Parathyroid adenoma (tissue), 2 donors: ENCODE data around the gene NENF.

Experiments
- H2AFZ ChIP-seq: fragments of 300-600 bp; sonication (generic); one replicate; pipeline ENCODE4 v1.7.0; 2017; ENCODE audit warnings: antibody characterized with exemption, mild to moderate bottlenecking
- H3K27ac ChIP-seq: fragments of 300-600 bp; sonication (generic); one replicate; pipeline ENCODE4 v1.7.0; 2017
- H3K27me3 ChIP-seq: fragments of 300-600 bp; sonication (generic); one replicate; pipeline ENCODE4 v1.7.0; 2017; ENCODE audit warnings: low read length; ENCODE audit not compliant: control insufficient read depth, insufficient read depth
- H3K36me3 ChIP-seq: fragments of 300-600 bp; sonication (generic); one replicate; pipeline ENCODE4 v1.7.0; 2017; ENCODE audit warnings: low read length; ENCODE audit not compliant: control insufficient read depth, insufficient read depth
- H3K4me1 ChIP-seq: fragments of 300-600 bp; sonication (generic); one replicate; pipeline ENCODE4 v1.7.0; 2017; ENCODE audit warnings: control low read depth
- H3K4me2 ChIP-seq: fragments of 300-600 bp; sonication (generic); one replicate; pipeline ENCODE4 v1.7.0; 2017; ENCODE audit warnings: low read length
- H3K4me3 ChIP-seq: fragments of 300-600 bp; sonication (generic); one replicate; pipeline ENCODE4 v1.7.0; 2017; ENCODE audit warnings: low read depth, low read length
- H3K79me2 ChIP-seq: fragments of 300-600 bp; sonication (generic); one replicate; pipeline ENCODE4 v1.7.0; 2017; ENCODE audit warnings: control low read depth
- H3K9ac ChIP-seq: fragments of 300-600 bp; sonication (generic); one replicate; pipeline ENCODE4 v1.7.0; 2017; ENCODE audit warnings: mild to moderate bottlenecking
- H3K9me3 ChIP-seq: fragments of 300-600 bp; sonication (generic); one replicate; pipeline ENCODE4 v1.7.0; 2017; ENCODE audit warnings: low read length; ENCODE audit not compliant: control insufficient read depth
- TF ChIP-seq, protein P1 (sequence below): fragments of 300-600 bp; sonication (generic); IDR thresholded peaks from one replicate; pipeline ENCODE4 v1.7.0; 2017; ENCODE audit warnings: antibody characterized with exemption, mild to moderate bottlenecking
- donor health status: primary hyperparathyroidism.

Gene NENF

DNA sequence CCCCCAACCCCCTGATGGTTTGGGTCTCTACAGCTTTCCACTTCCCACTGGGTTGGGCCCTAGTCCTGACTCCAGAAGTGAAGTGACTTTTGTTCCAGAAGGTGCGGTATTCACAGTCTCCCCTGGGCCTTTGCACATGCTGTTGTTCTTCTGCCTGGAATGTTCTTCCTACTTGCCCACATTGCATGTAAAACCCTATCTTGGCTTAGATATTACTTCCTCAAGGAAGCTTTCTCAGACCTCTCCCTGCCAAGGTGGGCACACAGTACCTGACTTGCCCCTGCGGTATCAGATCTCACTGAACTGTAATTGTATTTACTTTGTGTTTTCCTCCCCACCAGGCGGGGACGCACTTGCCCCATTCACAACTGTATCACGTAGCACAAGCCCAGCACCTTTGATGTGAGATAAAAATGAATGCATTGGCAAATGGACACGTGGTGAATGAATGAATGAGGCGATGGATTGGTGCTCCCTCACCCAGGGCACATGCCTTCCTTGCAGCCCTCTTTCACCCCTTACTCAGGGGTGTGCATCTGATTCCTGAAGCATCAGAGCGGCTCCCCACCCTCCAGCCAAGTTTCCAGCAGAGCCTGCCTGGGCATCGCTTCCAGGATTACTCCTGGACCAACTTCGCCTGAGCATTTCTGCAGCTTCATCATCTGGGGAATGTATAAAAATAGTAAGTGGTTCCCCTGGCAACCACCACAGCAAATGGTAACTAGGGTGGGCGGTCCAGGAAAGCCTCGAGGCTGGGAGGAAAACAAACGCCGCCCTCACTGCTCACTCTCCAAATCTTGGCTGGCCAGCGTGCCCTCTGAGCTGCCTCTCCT, 19.8 kb downstream of the NENF start:
- no peak overlapping the region for H3K27ac ChIP-seq
- no peak overlapping the region for H2AFZ ChIP-seq
- no peaks in the 10 kb centered on the region for H3K9me3 ChIP-seq
- TF ChIP-seq, protein P1, sequence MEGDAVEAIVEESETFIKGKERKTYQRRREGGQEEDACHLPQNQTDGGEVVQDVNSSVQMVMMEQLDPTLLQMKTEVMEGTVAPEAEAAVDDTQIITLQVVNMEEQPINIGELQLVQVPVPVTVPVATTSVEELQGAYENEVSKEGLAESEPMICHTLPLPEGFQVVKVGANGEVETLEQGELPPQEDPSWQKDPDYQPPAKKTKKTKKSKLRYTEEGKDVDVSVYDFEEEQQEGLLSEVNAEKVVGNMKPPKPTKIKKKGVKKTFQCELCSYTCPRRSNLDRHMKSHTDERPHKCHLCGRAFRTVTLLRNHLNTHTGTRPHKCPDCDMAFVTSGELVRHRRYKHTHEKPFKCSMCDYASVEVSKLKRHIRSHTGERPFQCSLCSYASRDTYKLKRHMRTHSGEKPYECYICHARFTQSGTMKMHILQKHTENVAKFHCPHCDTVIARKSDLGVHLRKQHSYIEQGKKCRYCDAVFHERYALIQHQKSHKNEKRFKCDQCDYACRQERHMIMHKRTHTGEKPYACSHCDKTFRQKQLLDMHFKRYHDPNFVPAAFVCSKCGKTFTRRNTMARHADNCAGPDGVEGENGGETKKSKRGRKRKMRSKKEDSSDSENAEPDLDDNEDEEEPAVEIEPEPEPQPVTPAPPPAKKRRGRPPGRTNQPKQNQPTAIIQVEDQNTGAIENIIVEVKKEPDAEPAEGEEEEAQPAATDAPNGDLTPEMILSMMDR: no peak
- no peak overlapping the region for H3K4me3 ChIP-seq
- no peak overlapping the region for H3K9ac ChIP-seq
- H3K4me2 ChIP-seq: no peak overlapping the region
- H3K36me3 ChIP-seq: no peaks in the 10 kb centered on the region
- no peaks in the 10 kb centered on the region for H3K27me3 ChIP-seq
- H3K79me2 ChIP-seq: no peaks in the 10 kb centered on the region
- no peaks in the 10 kb centered on the region for H3K4me1 ChIP-seq

DNA sequence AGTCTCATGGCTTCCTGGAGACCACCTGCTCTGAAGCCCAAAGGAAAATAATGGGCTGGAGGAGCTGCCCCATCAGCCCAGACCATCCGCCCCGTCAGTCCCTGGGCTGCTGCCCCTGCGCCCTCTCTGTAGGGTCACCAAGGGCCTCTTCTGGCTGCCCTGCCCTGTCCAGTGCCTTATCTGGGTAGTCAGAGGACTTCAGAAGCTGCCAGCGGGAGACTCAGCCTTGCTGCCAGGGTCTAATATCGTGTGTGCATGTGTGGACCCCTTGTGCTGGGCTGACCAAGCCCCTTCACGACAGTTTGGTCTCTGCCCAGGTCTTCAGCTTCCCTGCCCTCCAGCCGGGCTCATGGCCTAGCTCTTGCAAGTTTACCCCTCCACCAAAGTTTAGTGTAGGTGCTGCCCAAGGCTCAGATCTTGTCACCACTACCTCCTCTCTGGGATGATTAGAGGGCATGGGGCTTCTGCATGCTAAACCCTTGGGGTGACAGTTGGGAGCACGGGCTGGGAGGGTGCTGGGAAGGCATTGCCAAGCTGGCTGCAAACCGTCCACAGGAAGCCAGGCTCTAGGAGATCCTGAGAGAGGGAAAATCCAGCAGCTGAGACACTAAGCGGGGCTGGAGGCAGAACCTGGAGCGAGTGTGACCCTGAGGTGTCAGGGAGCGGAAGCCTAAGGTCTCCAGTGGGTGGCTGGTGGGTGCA, 20.6 kb downstream of the NENF start:
- Histone ChIP-seq H3K79me2 (no peaks in the 10 kb centered on the region), H2AFZ (no peak overlapping the region), H3K4me1 (no peaks in the 10 kb centered on the region), H3K9me3 (no peaks in the 10 kb centered on the region), H3K27ac (no peak overlapping the region), H3K36me3 (no peaks in the 10 kb centered on the region), H3K27me3 (no peaks in the 10 kb centered on the region), H3K9ac (no peak overlapping the region), H3K4me3 (no peak overlapping the region), H3K4me2 (no peak overlapping the region)
- TF ChIP-seq, protein P1: no peak

DNA sequence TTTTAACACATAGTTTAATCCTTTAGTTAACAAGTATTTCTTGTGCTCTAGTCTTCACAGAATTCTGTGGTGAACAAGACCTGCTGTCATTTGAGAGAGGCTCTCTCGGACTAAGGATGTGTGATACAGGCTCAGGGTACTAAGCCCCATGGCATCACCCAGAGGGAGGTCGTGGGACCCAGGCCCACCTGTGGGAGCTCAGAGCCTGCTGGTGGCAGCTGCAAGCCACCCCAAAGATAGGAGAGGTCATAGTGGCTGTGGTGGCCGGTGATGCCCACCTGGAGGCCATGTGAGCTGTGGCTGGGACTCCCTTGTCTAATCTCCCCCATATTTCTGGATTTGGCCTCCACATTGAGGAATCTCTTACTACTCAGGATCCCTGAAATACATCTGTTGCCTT, 22.0 kb downstream of the NENF start:
- Histone ChIP-seq H3K4me1 (no peaks in the 10 kb centered on the region), H3K27me3 (no peaks in the 10 kb centered on the region), H2AFZ (no peak overlapping the region), H3K36me3 (no peaks in the 10 kb centered on the region), H3K9me3 (no peaks in the 10 kb centered on the region), H3K9ac (no peak overlapping the region), H3K79me2 (no peaks in the 10 kb centered on the region), H3K27ac (no peak overlapping the region), H3K4me3 (no peak overlapping the region), H3K4me2 (no peak overlapping the region)
- TF ChIP-seq, protein P1: no peak

DNA sequence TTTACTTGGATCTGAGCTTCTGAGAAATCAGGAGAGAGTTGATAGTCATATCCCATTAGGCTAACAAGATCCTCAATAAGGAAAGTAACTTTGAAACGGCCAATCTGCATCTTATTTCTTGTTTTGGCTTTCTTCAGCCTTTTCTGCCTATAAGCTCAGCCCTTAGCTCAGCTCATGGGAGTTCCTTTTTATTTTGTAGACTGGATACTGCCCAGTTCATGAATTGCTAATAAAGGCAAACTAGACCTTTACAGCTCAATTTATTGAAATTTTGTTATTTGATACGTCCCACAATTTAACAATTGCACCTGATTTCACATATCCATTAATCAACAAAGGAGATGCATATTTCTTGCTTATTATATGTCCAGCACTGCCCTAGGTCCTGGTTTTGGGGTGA, 22.7 kb downstream of the NENF start:
- Histone ChIP-seq H3K27me3 (no peaks in the 10 kb centered on the region), H3K4me2 (no peak overlapping the region), H2AFZ (no peak overlapping the region), H3K36me3 (no peaks in the 10 kb centered on the region), H3K4me3 (no peak overlapping the region), H3K9ac (no peak overlapping the region), H3K9me3 (no peaks in the 10 kb centered on the region), H3K27ac (no peak overlapping the region), H3K4me1 (no peaks in the 10 kb centered on the region), H3K79me2 (no peaks in the 10 kb centered on the region)
- TF ChIP-seq, protein P1: no peak
